Muscle of back (tissue), 13 donors: ENCODE results near the gene MRPL2. TPM values are rescaled to one million over a fixed set of nuclear protein-coding genes. Genes with fewer than 3 reads are reported as not detected.
A peak's percentile ranks its signal among the peaks of the same experiment; 100 is the strongest.

Experiments used
- DNase-seq, 3 donors: peaks; one replicate each; pipeline versions ENCODE4 v3.0.0 to v3.0.0-alpha.2; 2013
- long read RNA-seq, 9 donors: transcript quantifications; one replicate each; lab custom pipeline, GENCODE V29; 2026
- polyA plus RNA-seq, 10 donors: library from polyadenylated mRNA; unstranded; fragments of 120-200 nt; gene quantifications; one replicate each; pipeline ENCODE4 v1.2.1, GENCODE V29; 2013; ENCODE audit not compliant: insufficient read length in 10 of 10

Gene MRPL2
- 10 to 100 TPM; 40.0 to 50.0 (median 41.9) TPM for polyA plus RNA-seq
- long read RNA-seq, donor 1, transcript MRPL2-202 (7 exons, 1,588 nt): major isoform, 6 of 22 reads
- long read RNA-seq, donor 1, transcript MRPL2-203 (2 exons, 689 nt): minor isoform, 5 of 22 reads
- long read RNA-seq, donor 1, partial matches to known transcripts: 6 of 22 reads
- long read RNA-seq, donor 1, other reads (novel, unspliced or antisense): 0 of 22 reads
- long read RNA-seq, donor 2, transcript MRPL2-202 (7 exons, 1,588 nt): major isoform, 8 of 21 reads
- long read RNA-seq, donor 2, transcript MRPL2-203 (2 exons, 689 nt): minor isoform, 5 of 21 reads
- long read RNA-seq, donor 2, partial matches to known transcripts: 0 of 21 reads
- long read RNA-seq, donor 2, other reads (novel, unspliced or antisense): 0 of 21 reads
- long read RNA-seq, donor 3: 0 reads
- long read RNA-seq, donor 4, transcript MRPL2-202 (7 exons, 1,588 nt): major isoform, 6 of 18 reads
- long read RNA-seq, donor 4, partial matches to known transcripts: 7 of 18 reads
- long read RNA-seq, donor 4, other reads (novel, unspliced or antisense): 0 of 18 reads
- long read RNA-seq, donor 5, transcript MRPL2-202 (7 exons, 1,588 nt): major isoform, 20 of 28 reads
- long read RNA-seq, donor 5, partial matches to known transcripts: 0 of 28 reads
- long read RNA-seq, donor 5, other reads (novel, unspliced or antisense): 0 of 28 reads
- long read RNA-seq, donor 6, transcript MRPL2-202 (7 exons, 1,588 nt): major isoform, 10 of 26 reads
- long read RNA-seq, donor 6, partial matches to known transcripts: 8 of 26 reads
- long read RNA-seq, donor 6, other reads (novel, unspliced or antisense): 0 of 26 reads
- long read RNA-seq, donor 7, transcript MRPL2-202 (7 exons, 1,588 nt): major isoform, 7 of 18 reads
- long read RNA-seq, donor 7, partial matches to known transcripts: 10 of 18 reads
- long read RNA-seq, donor 7, other reads (novel, unspliced or antisense): 0 of 18 reads
- long read RNA-seq, donor 8, partial matches to known transcripts: 0 of 9 reads
- long read RNA-seq, donor 8, other reads (novel, unspliced or antisense): 0 of 9 reads
- long read RNA-seq, donor 9: 0 reads

- DNase-seq: peak; percentile 99 to 100 (median 99)
These were observed at the start of gene MRPL2, which contains the start of gene KLC4 for GRCh38 chr6:43059168-43060033. Gene MRPL2, minus strand, starts transcription at chr6:43059434. Its CDS starts 53 bp downstream, at chr6:43059381. Gene KLC4, plus strand, starts transcription at chr6:43059631. Its CDS starts 1,705 bp downstream, at chr6:43061336.

DNA sequence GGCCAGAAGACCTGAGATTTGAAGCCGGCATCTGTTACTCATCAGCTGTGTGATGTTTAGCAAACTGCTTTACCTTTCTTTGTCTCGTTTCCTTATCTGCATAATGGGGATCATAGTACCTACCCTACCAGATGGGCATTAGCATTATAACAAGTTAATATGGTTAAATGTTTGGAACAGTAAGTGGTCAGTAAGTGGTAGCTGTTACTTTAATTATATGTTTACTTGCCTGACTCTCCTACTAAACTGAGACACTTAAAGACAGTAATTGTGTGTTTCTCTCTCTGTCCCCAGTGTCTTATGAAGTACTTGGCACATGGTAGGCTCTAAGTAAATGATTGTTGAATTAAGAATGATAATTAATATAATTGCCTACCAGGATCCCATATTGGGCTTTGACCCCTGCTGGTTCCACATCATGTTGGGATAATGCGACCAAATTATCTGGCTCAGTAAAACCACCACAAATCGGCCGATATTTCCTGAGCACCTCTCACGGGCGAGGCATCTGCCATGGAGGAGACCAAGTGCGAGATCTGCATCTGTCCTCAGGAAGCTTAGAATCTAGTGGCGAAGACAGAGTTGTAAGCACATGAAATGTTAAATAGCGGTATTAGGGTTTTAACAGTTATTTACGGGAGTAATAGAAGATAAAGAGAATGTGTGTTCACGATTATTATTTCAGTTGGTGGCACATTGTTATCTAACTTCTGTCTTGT lies 48.3 kb upstream of the MRPL2 start:
- DNase-seq: no peak

DNA sequence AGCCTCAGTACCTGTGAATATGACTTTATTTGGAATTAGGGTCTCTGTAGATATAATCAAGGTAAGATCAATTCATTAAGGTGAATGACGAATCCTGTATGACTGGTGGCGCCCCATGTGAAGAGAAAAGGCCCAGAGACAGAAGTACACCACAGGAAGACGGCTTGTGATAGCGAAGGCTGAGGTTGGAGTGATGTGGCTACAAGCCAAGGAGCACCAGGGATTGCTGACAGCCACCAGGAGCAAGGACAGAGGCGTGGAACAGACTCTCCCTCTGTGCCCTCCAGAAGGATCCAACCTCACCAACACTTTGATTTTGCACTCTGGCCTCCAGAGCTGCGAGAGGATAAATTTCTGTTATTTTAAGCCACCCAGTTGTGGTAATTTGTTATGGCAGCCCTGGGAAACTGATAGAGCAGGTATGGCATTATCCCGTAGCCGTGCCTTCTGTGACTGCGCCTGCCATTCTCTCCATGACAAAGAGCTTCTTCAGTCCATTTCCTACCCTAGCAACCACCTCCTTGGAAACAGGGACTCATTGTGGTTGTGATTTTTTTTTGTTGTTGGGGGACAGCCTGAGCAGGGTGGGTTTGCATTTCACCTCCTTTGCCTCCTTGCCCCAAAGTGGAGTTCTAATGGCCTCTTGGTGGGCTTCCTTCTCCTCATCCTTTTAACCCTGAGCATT lies 46.4 kb upstream of the MRPL2 start:
- DNase-seq: no peak

- no peak for DNase-seq
These were observed 44.1 kb upstream of the MRPL2 start for GRCh38 chr6:43103253-43103876.

DNA sequence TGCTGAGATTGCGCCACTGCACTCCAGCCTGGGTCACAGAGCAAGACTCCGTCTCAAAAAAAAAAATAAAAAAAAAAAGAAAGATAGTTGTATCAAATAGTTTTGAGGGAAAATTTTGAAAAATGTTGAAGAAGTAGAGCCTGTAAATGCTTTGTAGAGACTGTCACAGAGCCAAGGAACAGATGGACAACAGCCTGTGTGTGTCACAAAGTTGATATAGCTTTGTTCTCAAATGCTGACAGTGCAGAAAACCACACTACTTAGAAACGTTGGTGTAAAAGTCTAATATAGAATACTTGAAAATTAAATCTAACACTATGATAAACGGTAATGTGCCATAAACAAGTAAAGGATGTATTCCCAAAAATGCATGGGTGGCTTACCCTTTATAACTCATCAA lies 42.3 kb upstream of the MRPL2 start:
- no peak for DNase-seq

DNA sequence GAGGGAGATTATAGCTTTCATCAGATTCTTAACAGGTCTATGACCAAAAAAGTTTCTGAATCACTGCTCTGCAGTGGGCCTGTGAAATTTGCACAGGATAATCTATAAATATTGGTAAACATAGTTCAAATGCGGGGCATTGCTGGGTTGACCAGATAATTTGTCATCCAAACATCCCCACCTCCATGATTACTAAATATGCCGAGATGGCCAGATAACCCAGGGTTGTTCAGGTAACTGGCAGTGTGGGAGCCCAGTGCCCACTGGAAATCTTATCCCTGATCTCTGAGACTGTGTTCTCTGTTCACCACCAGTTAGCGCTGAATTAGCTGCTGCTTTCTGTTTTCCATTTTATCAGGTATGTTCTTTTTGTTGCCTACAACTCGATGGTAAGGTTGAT lies 38.3 kb upstream of the MRPL2 start:
- DNase-seq: no peak

DNA sequence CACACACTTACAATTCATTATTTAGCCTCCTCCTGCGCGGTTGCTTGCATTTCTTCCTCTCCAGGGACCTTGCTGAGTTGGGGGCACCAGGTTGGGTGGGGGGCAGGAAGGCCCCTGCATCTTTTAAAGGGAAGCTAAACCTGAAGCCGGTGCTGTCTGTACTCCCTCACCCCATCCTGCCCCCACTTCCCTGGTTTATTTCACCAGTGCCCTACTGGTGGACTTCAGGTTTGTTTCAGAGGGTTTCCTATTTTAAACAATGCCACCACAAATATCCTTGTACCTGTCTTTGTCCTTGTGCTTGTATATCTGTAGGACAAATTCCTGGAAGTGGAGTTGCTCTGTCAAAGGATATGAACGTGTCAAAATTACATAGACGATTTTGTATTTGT lies 37.9 kb upstream of the MRPL2 start:
- no peak for DNase-seq

- peak in 1 of 3 donors; percentile 61 for DNase-seq
These were observed 37.3 kb upstream of the MRPL2 start for GRCh38 chr6:43096451-43097097.

DNA sequence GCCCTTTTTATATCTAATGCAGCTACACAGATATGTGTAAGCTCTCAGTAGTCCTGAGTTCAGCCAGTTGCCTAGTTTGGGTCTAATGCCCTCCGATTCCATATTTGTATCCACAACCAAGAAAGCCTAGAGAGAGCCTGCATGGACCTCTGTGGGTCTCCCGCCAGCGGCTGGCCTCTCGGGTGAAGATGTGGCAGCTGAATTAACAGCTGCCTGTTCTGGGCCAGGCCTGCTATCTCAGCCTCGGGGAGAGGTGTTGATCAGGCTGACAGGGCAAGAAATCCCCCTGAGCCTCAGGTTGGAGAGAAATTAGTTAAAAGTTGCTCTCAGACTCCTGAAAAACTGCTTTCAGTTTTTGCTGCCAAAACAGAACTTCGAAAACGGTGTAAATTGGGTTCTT lies 36.7 kb upstream of the MRPL2 start:
- no peak for DNase-seq

GRCh38 chr6:43093436-43094289 lies 34.4 kb upstream of the MRPL2 start:
- peak; percentile 67 to 83 (median 77) for DNase-seq

DNA sequence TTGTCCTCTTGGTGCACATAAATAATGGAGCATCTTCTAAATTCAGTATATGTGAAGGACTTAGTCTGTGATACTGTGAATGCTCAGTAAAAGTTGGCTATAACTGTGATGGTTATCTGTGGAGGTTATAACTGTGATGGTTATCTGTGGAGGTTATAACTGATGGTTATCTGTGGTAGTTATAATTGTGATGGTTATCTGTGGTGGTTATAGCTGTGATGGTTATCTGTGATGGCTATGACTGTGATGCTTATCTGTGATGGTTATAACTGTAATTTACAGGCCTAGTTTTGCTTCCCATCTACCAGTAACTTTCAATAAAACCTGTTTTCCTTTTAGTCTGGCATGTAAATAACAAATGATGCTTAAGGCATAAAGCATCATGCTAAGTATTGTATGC lies 33.4 kb upstream of the MRPL2 start:
- DNase-seq: no peak

DNA sequence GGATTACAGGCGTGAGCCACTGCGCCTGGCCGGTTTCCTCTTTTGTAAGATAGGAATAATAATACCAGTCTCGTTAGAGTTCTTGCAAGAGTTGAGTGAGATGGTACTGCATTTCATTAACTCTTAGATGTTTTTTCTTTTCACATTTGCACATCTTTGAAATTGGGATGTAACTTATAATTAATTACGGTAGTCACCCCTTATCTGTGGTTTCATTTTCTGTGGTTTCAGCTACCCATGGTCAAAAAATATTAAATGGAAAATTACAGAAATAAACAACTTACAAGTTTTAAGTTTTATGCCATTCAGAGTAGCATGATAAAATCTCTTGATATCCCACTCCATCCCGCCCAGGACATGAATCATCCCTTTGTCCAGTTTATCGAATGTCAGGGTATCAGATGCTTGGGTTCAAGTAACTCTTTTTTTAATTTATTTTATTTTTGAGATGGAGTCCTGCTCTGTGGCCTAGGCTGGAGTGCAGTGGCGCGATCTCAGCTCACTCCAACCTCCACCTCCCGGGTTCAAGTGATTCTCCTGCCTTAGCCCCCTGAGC lies 32.3 kb upstream of the MRPL2 start:
- DNase-seq: no peak

GRCh38 chr6:43091020-43091419 lies 31.8 kb upstream of the MRPL2 start:
- no peak for DNase-seq

- peak in 2 of 3 donors; percentile 53 to 73 for DNase-seq
These were observed 31.3 kb upstream of the MRPL2 start for GRCh38 chr6:43090559-43090956.

GRCh38 chr6:43089874-43090558 lies 30.8 kb upstream of the MRPL2 start:
- peak in 1 of 3 donors; percentile 30 for DNase-seq

GRCh38 chr6:43089467-43089866 lies 30.2 kb upstream of the MRPL2 start:
- DNase-seq: no peak

- DNase-seq: no peak
These were observed 29.4 kb upstream of the MRPL2 start for GRCh38 chr6:43088654-43089056.
